Measurements from ENCODE around the gene EMD.
"Not testable (repeated sequence)": the region's sequence is repeated elsewhere in the genome, so short reads cannot be mapped to it uniquely, and the experiment has no call there.

EMD gene

DNA sequence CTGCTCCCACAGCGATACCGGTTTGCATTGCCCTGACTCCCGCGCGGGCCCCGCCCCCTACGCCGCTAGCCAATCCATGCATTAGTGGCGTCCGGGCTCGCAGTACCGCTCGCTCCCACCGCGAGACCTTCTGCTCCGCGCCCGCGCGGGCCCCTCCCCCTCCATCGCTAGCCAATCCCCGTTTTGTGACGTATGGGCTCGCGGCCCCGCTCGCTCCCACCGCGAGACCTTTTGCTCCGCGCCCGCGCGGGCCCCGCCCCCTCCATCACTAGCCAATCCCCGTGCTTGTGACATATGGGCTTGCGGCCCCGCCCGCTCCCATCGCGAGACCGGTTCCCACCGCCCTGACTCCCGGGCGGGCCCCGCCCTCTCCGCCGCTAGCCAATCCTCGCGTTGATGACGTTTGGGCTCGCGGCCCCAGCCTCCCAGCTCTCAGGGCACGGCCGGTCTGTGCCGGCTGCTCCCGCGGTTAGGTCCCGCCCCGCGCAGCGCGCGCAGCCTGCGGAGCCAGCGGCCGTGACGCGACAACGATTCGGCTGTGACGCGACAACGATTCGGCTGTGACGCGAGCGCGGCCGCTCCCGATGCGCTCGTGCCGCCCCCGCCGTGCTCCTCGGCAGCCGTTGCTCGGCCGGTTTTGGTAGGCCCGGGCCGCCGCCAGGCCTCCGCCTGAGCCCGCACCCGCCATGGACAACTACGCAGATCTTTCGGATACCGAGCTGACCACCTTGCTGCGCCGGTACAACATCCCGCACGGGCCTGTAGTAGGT, at the start of gene EMD:
Gene EMD (plus strand): TSS at position 497 of the 770 bp plus-strand sequence. CDS start 190 bp downstream, at position 687.
- H3K4me3 ChIP-seq (replicated peaks; ENCODE audit: low read depth, low read length) = peak within 1 kb of the TSS; percentile 70
- peak; percentile 98 for DNase-seq (ENCODE audit: low read depth)
- TF ChIP-seq, protein P1, sequence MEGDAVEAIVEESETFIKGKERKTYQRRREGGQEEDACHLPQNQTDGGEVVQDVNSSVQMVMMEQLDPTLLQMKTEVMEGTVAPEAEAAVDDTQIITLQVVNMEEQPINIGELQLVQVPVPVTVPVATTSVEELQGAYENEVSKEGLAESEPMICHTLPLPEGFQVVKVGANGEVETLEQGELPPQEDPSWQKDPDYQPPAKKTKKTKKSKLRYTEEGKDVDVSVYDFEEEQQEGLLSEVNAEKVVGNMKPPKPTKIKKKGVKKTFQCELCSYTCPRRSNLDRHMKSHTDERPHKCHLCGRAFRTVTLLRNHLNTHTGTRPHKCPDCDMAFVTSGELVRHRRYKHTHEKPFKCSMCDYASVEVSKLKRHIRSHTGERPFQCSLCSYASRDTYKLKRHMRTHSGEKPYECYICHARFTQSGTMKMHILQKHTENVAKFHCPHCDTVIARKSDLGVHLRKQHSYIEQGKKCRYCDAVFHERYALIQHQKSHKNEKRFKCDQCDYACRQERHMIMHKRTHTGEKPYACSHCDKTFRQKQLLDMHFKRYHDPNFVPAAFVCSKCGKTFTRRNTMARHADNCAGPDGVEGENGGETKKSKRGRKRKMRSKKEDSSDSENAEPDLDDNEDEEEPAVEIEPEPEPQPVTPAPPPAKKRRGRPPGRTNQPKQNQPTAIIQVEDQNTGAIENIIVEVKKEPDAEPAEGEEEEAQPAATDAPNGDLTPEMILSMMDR (IDR thresholded peaks at IDR 0.05; ENCODE audit: low read length, missing control alignments) = no peak

DNA sequence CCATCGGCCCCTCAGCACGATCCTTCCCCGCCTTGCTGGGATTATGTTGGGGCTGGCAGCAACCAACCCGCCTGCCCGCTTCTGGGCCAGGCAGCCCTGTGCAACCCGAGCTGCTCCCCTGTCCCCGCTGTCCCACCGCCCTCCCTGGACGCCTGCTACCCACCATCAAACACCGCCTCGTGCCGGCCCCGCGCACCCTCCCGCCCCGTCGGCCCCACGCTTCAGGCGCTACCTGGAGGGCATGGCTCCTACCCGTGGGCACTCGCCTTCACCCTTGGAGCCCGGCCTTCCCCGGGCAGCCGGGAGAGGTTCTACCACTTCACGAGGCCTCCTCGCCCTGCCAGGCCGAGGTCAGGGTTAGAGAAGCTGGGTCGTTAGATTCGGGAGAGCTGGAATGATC, 46.5 kb upstream of the EMD start:
- no peak for DNase-seq (ENCODE audit: low read depth)
- TF ChIP-seq, protein P1 (IDR thresholded peaks at IDR 0.05; ENCODE audit: low read length, missing control alignments) = no peak
- no peak overlapping the region for H3K4me3 ChIP-seq (replicated peaks; ENCODE audit: low read depth, low read length)

DNA sequence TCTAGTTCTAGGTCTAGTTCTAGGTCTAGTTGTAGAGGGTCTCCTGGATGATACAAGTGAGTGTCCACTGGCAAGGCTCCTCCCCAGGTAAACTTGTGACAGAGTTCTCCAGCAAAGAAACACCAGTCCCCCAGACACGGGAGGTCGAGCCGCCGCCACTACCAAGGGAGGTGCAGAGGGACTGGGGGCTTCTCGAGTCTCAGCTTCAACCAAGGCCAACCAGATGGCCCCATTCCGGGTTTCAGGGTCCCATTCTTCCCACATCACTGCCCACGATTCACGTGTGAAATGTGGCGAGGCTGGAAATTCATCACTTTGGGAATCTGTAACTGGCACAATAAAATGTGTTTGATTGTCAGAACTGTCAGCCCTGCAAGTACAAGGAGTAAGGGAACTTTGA, 46.0 kb upstream of the EMD start:
- no peak for DNase-seq (ENCODE audit: low read depth)
- TF ChIP-seq, protein P1 (IDR thresholded peaks at IDR 0.05; ENCODE audit: low read length, missing control alignments) = no peak
- no peak overlapping the region for H3K4me3 ChIP-seq (replicated peaks; ENCODE audit: low read depth, low read length)

DNA sequence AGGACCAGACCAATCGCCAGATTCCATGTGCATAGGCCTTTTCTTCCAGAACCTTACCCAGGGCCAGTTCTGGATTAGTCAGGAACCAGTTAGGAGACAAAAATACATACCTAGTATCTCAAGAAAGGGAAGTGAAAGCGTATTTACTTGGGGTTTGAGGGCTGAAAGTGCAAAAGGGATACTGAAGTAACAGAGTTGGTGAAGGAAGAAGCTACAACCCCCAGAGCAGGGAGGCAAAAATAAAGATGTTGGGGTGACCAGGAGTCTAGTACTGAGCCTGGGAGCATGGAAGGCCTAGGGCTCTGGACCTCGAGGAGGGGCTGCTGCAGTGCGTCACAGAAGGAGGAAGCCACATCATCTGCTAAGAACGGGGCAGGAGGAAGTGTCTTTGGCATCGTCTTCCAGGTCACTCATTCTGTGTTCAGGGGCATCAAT, 45.2 kb upstream of the EMD start:
- DNase-seq (ENCODE audit: low read depth) = no peak
- no peak overlapping the region for H3K4me3 ChIP-seq (replicated peaks; ENCODE audit: low read depth, low read length)
- TF ChIP-seq, protein P1 (IDR thresholded peaks at IDR 0.05; ENCODE audit: low read length, missing control alignments) = no peak

DNA sequence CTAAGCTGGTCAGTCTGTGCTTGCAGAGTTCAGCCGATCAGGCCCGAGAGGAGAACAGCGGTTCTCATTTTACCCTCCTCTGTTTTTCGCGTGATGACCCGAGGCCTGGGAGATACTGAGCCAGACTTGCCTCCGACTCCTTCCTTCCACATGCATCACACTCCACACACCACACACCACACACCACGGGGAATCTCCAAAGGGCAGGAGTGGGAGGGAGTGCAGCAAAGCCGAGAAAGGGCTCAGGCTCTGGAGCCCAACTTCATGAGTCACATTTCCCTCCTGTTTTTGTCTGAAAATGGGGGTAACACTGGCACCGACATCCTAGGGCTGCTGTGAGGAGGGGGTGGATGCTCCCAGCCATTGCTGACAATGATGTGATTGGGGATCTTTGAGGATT, 44.6 kb upstream of the EMD start:
- H3K4me3 ChIP-seq (replicated peaks; ENCODE audit: low read depth, low read length) = no peak overlapping the region
- TF ChIP-seq, protein P1 (IDR thresholded peaks at IDR 0.05; ENCODE audit: low read length, missing control alignments) = no peak
- no peak for DNase-seq (ENCODE audit: low read depth)

DNA sequence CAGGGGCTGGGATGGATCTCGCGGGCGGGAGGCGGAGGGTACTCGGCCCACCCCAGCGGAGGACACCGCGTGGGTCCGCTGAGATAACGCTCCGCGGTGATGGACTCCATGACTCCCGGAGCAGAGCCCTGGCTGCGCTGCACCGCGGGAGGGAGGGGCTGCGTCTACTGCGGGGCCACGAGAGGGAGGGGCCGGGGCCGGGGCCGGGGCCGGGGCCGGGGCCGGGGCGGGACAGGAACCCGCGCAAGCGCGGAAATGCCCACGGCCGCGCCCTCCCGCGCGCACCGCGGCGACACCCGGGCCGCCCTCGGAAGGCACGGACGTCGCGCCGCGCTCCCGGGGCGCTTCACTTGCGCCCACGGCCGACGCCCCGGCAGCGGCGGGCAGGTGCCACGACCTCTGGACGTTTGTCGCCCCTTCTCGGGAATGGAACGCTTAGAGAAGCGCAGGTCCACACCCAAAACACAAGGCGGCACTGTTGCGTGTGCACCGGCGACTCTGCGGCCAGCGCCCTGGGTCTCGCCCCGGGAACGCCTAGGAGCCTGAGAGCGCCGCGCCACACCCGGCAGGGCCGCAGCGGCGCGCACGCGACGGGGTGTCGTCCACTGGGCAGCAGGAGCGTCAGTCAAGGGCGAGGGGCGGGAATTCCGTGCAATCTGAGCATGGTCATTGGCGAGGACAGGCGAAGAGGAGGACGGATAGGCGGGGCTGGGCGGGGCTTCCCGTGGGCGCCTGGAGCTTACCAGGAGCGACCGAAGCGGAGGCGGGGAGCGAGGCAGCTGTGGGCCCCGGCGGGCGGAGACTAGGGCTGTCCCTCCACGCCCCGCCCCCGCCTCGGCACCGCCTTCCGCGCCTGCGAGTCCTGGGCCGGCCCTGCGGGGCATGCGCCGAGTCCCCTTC, 37.4 kb upstream of the EMD start:
- not testable (repeated sequence) for DNase-seq (ENCODE audit: low read depth); H3K4me3 ChIP-seq (replicated peaks; ENCODE audit: low read depth, low read length)

DNA sequence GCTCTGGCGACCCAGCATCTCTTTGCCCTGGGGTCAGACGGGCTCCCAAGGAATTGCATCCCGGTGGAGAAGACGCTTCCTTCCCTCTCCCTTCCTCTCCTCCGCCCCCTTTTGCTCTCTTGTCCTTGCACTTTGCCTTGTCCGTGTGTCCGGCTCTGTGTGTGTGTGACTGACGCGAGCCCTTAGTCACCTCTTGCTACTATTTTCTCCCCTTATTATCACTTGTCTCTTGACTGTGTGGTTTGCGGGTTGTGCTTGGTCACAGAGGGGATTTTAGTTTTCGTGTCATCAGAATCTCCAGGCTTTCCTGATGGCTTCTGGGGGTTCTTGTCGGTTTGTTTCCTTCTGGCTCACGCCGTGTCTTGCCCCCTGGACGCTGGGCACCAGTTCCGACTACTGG, 36.0 kb upstream of the EMD start:
- DNase-seq (ENCODE audit: low read depth); H3K4me3 ChIP-seq (replicated peaks; ENCODE audit: low read depth, low read length): not testable (repeated sequence)

DNA sequence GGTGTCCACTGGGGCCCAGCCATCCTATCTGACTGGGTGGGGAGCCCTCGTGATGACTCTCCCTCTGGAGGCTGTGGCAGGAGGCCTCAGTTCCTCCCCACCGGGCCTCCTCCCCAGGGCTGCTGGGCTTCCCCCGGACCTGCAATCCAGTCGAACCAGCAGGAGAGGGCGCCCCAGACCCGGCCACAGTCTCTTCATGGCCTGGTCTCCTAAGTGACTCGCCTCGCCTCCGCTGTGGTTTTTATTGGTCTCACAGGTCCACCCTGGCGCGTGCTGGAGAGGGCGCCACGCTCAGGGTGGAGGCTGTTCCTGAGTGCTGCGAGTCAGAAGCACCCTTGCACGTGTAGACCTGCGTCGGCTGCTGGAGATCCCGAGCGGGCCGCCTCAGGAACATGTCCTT, 35.5 kb upstream of the EMD start:
- H3K4me3 ChIP-seq (replicated peaks; ENCODE audit: low read depth, low read length); DNase-seq (ENCODE audit: low read depth): not testable (repeated sequence)

Measured in fibroblast of pulmonary artery (primary cell).